ENCODE data around the gene TNFSF4. TPM values are rescaled to one million over a fixed set of nuclear protein-coding genes. Genes with fewer than 3 reads are reported as not detected.

Gene TNFSF4
- total RNA-seq, 3 donors from 2014 or later = 0.66 to 1.9 (median 0.73) TPM

DNA sequence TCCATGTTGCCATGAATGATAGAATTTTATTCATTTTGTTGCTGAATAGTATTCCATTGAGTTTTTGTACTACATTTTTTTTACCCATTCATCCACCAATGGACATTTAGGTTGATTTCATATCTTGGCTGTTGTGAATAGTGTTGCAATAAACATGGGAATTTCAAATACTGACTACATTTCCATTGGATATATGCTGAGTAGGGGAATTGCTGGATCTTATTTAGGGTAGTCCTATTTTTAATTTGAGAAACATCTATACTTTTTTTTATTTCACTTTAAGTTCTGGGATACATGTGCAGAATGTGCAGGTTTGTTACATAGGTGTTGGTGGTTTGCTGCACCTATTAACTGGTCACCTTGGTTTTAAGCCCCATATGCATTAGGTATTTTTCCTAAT, 38.8 kb upstream of the TNFSF4 start:
- TF ChIP-seq, protein P1, sequence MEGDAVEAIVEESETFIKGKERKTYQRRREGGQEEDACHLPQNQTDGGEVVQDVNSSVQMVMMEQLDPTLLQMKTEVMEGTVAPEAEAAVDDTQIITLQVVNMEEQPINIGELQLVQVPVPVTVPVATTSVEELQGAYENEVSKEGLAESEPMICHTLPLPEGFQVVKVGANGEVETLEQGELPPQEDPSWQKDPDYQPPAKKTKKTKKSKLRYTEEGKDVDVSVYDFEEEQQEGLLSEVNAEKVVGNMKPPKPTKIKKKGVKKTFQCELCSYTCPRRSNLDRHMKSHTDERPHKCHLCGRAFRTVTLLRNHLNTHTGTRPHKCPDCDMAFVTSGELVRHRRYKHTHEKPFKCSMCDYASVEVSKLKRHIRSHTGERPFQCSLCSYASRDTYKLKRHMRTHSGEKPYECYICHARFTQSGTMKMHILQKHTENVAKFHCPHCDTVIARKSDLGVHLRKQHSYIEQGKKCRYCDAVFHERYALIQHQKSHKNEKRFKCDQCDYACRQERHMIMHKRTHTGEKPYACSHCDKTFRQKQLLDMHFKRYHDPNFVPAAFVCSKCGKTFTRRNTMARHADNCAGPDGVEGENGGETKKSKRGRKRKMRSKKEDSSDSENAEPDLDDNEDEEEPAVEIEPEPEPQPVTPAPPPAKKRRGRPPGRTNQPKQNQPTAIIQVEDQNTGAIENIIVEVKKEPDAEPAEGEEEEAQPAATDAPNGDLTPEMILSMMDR (IDR thresholded peaks at IDR 0.05) = no peak
- TF ChIP-seq POLR2AphosphoS5 (IDR thresholded peaks at IDR 0.05) (no peak), POLR2A (IDR thresholded peaks at IDR 0.05) (no peak)
- no peak overlapping the region for H3K27ac ChIP-seq
- no peaks in the 10 kb centered on the region for H3K36me3 ChIP-seq
- no peak overlapping the region for H3K4me3 ChIP-seq
- no peaks in the 10 kb centered on the region for H3K4me1 ChIP-seq
- intact Hi-C loops (cut with DNase I; ENCODE audit: low total_unique reads) = no loop called here
- DNase-seq (ENCODE audit: low spot score in 2 of 2) = no peak
- no peaks in the 10 kb centered on the region for H3K27me3 ChIP-seq
- peaks cover 11 to 26% of the 10 kb centered on the region in 2 donors for H3K9me3 ChIP-seq

DNA sequence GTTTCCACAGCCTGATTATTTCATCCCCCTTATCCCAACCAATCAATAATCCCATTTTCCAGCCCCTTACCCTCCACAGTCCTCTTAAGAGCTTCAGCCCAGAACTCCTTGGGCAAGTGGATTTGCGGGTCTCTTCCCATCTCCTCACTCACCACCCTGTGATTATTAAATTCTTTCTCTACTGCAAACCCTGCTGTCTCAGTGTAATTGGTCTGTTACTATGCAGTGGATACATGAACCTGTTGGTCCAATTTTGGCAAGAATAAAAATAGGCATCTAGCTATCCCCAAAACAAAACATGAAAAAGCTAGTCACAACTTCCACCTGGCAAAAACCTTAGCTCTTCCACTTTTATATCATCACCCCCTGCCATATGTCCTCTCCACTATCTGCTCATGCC, 36.2 kb upstream of the TNFSF4 start:
- no peaks in the 10 kb centered on the region for H3K4me1 ChIP-seq
- H3K4me3 ChIP-seq = no peak overlapping the region
- peaks cover 11 to 35% of the 10 kb centered on the region in 2 donors for H3K9me3 ChIP-seq
- no peak for DNase-seq (ENCODE audit: low spot score in 2 of 2)
- intact Hi-C loops (cut with DNase I; ENCODE audit: low total_unique reads) = no loop called here
- no peaks in the 10 kb centered on the region for H3K27me3 ChIP-seq
- TF ChIP-seq POLR2AphosphoS5 (IDR thresholded peaks at IDR 0.05) = no peak
- TF ChIP-seq, protein P1 (IDR thresholded peaks at IDR 0.05) = no peak
- TF ChIP-seq POLR2A (IDR thresholded peaks at IDR 0.05) = no peak
- H3K27ac ChIP-seq = no peak overlapping the region
- H3K36me3 ChIP-seq = no peaks in the 10 kb centered on the region

DNA sequence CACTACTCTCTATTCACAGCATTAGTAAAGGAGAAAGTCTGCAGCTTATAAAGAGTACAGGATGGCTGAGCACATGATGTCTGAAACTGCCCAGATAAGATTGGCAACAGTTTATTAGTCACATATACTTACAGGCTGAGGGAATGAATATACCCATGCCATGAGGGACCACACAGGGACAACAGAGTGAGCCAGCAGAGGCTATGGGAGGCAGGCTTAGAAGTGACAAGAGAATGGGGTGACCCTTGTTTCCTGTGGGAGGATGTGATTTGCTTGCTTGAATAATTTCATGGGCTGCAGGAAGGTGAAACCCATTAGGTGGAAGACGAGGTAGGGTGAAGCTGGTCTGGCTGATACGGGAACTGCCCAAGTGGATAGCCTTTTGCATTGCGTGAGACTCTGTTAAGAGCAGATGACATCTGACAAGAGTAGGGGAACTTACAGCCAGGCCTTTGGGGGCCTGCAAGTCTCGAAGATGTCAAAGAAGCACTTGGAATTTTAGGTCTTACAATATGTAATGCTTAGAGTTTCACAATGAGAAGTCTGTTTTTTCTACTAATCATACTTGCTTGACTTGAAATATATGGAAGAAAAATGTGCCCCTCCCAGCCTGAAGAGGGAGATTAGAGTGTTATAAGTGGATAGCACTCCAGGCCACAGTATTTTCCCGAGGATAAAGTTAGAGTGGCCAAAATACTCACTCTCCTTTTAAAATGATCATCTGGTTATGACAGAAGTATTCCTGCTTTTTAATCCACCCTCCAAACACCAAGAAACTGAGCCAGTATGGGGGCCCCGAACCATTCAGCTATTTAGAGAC, 34.6 kb upstream of the TNFSF4 start:
- no peak for DNase-seq (ENCODE audit: low spot score in 2 of 2)
- H3K9me3 ChIP-seq = peaks cover 11 to 35% of the 10 kb centered on the region in 2 donors
- H3K27me3 ChIP-seq = no peaks in the 10 kb centered on the region
- no peak overlapping the region for H3K4me3 ChIP-seq
- H3K36me3 ChIP-seq = no peaks in the 10 kb centered on the region
- H3K27ac ChIP-seq = no peak overlapping the region
- intact Hi-C loops (cut with DNase I; ENCODE audit: low total_unique reads) = no loop called here
- no peak for TF ChIP-seq POLR2AphosphoS5 (IDR thresholded peaks at IDR 0.05)
- no peak for TF ChIP-seq POLR2A (IDR thresholded peaks at IDR 0.05)
- TF ChIP-seq, protein P1 (IDR thresholded peaks at IDR 0.05) = no peak
- no peaks in the 10 kb centered on the region for H3K4me1 ChIP-seq

DNA sequence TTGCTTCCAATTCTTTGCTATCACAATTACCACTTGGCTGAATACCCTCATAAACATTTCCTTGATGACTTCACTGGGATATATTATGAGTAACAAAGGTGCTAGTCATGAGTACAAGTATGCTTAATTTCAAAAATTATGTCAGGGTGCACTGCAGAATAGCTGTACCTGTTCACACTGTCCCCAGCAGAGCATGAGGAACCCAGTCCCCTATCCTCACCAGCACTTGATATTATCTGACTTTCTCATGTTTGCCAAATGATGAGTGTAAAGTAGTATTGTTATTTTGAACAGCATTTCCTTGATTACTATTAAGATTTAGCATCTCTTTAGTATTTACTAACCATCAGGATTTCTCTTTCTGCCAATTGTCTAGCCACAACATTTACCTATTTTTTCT, 33.5 kb upstream of the TNFSF4 start:
- H3K4me1 ChIP-seq = no peaks in the 10 kb centered on the region
- intact Hi-C loops (cut with DNase I; ENCODE audit: low total_unique reads) = no loop called here
- no peak overlapping the region for H3K4me3 ChIP-seq
- DNase-seq (ENCODE audit: low spot score in 2 of 2) = no peak
- no peak for TF ChIP-seq POLR2AphosphoS5 (IDR thresholded peaks at IDR 0.05)
- no peak for TF ChIP-seq POLR2A (IDR thresholded peaks at IDR 0.05)
- TF ChIP-seq, protein P1 (IDR thresholded peaks at IDR 0.05) = no peak
- no peaks in the 10 kb centered on the region for H3K36me3 ChIP-seq
- H3K9me3 ChIP-seq = peaks cover 11 to 35% of the 10 kb centered on the region in 2 donors
- no peaks in the 10 kb centered on the region for H3K27me3 ChIP-seq
- H3K27ac ChIP-seq = no peak overlapping the region

DNA sequence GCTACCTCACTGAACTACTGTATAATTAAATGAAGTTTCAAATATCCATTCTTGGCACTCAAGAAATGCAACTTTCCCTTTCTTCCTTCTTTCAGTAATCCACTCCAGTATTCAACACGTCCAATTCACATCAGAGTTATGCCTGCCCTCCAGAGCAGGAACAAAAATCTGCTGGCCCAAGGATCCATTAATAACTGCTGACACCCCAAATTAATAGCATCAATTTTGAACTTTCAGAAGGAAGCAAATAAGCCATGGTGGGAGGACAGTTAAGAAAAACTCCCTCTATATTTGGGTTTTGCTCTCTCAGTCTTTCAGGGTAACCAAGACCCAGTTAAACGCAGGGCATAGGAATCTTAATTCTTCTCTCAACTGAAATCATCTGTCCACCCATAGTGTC, 31.9 kb upstream of the TNFSF4 start:
- H3K4me3 ChIP-seq = no peak overlapping the region
- TF ChIP-seq, protein P1 (IDR thresholded peaks at IDR 0.05) = no peak
- TF ChIP-seq POLR2A (IDR thresholded peaks at IDR 0.05) (no peak), POLR2AphosphoS5 (IDR thresholded peaks at IDR 0.05) (no peak)
- H3K4me1 ChIP-seq = no peaks in the 10 kb centered on the region
- no peaks in the 10 kb centered on the region for H3K27me3 ChIP-seq
- no peak overlapping the region for H3K27ac ChIP-seq
- H3K9me3 ChIP-seq = peaks cover 10 to 34% of the 10 kb centered on the region in 2 donors
- no peaks in the 10 kb centered on the region for H3K36me3 ChIP-seq
- intact Hi-C loops (cut with DNase I; ENCODE audit: low total_unique reads) = no loop called here
- DNase-seq (ENCODE audit: low spot score in 2 of 2) = no peak
